ENCODE data around the gene PPCS. TPM values are rescaled to one million over a fixed set of nuclear protein-coding genes. Genes with fewer than 3 reads are reported as not detected.

The PPCS gene
- total RNA-seq, 1 donor from 2014 or later: 13.6 TPM

- intact Hi-C loops (cut with DNase I): no loop called here
- H3K4me3 ChIP-seq: no peak overlapping the region
Observed at GRCh38 chr1:42429603-42430002, 26.7 kb upstream of the PPCS start.

GRCh38 chr1:42430286-42431135, 25.8 kb upstream of the PPCS start:
- Histone ChIP-seq H3K27ac (no peak overlapping the region), H3K36me3 (no peaks in the 10 kb centered on the region), H3K9me3 (no peaks in the 10 kb centered on the region), H3K4me1 (no peaks in the 10 kb centered on the region), H3K27me3 (no peaks in the 10 kb centered on the region), H3K4me3 (no peak overlapping the region)
- no peak for DNase-seq (ENCODE audit: low spot score in 2 of 2)
- intact Hi-C loops (cut with DNase I): no loop called here
- TF ChIP-seq CTCF (IDR thresholded peaks at IDR 0.05): no peak

More at GRCh38 chr1:42429603-42430002, 26.7 kb upstream of the PPCS start:
- Histone ChIP-seq H3K27me3 (no peaks in the 10 kb centered on the region), H3K27ac (no peak overlapping the region), H3K4me1 (no peaks in the 10 kb centered on the region), H3K9me3 (no peaks in the 10 kb centered on the region), H3K36me3 (no peaks in the 10 kb centered on the region)
- TF ChIP-seq CTCF (IDR thresholded peaks at IDR 0.05): no peak
- DNase-seq (ENCODE audit: low spot score in 2 of 2): no peak

GRCh38 chr1:42431514-42431913, 24.8 kb upstream of the PPCS start:
- Histone ChIP-seq H3K36me3 (no peaks in the 10 kb centered on the region), H3K27me3 (no peaks in the 10 kb centered on the region), H3K27ac (no peak overlapping the region), H3K9me3 (no peaks in the 10 kb centered on the region), H3K4me1 (no peaks in the 10 kb centered on the region), H3K4me3 (no peak overlapping the region)
- intact Hi-C loops (cut with DNase I): no loop called here
- no peak for DNase-seq (ENCODE audit: low spot score in 2 of 2)
- TF ChIP-seq CTCF (IDR thresholded peaks at IDR 0.05): no peak

- Histone ChIP-seq H3K27ac (no peak overlapping the region), H3K9me3 (no peaks in the 10 kb centered on the region), H3K4me3 (no peak overlapping the region), H3K36me3 (no peaks in the 10 kb centered on the region), H3K4me1 (no peaks in the 10 kb centered on the region), H3K27me3 (no peaks in the 10 kb centered on the region)
- no peak for DNase-seq (ENCODE audit: low spot score in 2 of 2)
- intact Hi-C loops (cut with DNase I): no loop called here
- TF ChIP-seq CTCF (IDR thresholded peaks at IDR 0.05): no peak
Observed at GRCh38 chr1:42432714-42433113, 23.6 kb upstream of the PPCS start.

- intact Hi-C loops (cut with DNase I): no loop called here
- TF ChIP-seq CTCF (IDR thresholded peaks at IDR 0.05): no peak
Observed at GRCh38 chr1:42433369-42433768, 23.0 kb upstream of the PPCS start.

More at GRCh38 chr1:42433369-42433768, 23.0 kb upstream of the PPCS start:
- Histone ChIP-seq H3K27me3 (no peaks in the 10 kb centered on the region), H3K27ac (no peak overlapping the region), H3K4me3 (no peak overlapping the region), H3K36me3 (no peaks in the 10 kb centered on the region), H3K4me1 (no peaks in the 10 kb centered on the region), H3K9me3 (no peaks in the 10 kb centered on the region)
- DNase-seq (ENCODE audit: low spot score in 2 of 2): no peak

Measured in ascending aorta (tissue), 2 donors.